SK-N-SH (cell line): ENCODE measurements around the gene GALM. TPM values are rescaled to one million over a fixed set of nuclear protein-coding genes. Genes with fewer than 3 reads are reported as not detected.

Experiments
- CTCF ChIA-PET: fragments of 300-600, 350-600 bp; formaldehyde crosslinking; extraction: SDS; loops from one replicate; lab custom pipeline; 2021; lab: Yijun Ruan, JAX
- POLR2A ChIA-PET: fragments of 350-600 bp; sonication (Branson Sonifier 250); formaldehyde crosslinking; extraction: SDS; loops from one replicate; lab custom pipeline; 2020; ENCODE audit warnings: antibody characterized with exemption, inconsistent platforms; lab: Yijun Ruan, JAX
- DNase-seq: peaks from one replicate; pipeline ENCODE4 v3.0.0; 2012
- H2AFZ ChIP-seq: fragments of 200-600 bp; sonication (generic); 2 replicates; pipeline ENCODE4 v1.8.1; 2016; ENCODE audit warnings: antibody characterized with exemption, mild to moderate bottlenecking, low read depth
- H3F3A ChIP-seq: fragments of 200-600 bp; sonication (generic); replicated peaks from 2 replicates; pipeline ENCODE3; 2016; ENCODE audit warnings: antibody characterized with exemption, mild to moderate bottlenecking; ENCODE audit not compliant: insufficient read depth
- H3K27ac ChIP-seq, 2 experiments: fragments of 200-500 bp in 1 of 2; fragments of 200-600 bp in 1 of 2; sonication (Bioruptor generic) in 1 of 2; sonication (generic), shearing (Covaris generic) in 1 of 2; 2 replicates each; pipeline versions ENCODE4 v1.5.1 to v1.6.1; 2014 to 2016; ENCODE audit warnings: low read depth in 2 of 2, inconsistent platforms in 1 of 2, low read length in 1 of 2, mild to moderate bottlenecking in 1 of 2, mixed read lengths in 1 of 2
- H3K27me3 ChIP-seq: fragments of 200-600 bp; sonication (generic), shearing (Covaris generic); 2 replicates; pipeline ENCODE4 v1.6.1; 2016; ENCODE audit warnings: mixed run types; ENCODE audit not compliant: insufficient read depth
- H3K36me3 ChIP-seq, 2 experiments: fragments of 200-500 bp in 1 of 2; fragments of 200-600 bp in 1 of 2; sonication (Bioruptor generic) in 1 of 2; sonication (generic) in 1 of 2; replicated peaks in 1 of 2; 2 replicates each; pipeline versions ENCODE3 to v1.5.1; 2014 to 2016; ENCODE audit warnings: low read length in 1 of 2, mild to moderate bottlenecking in 1 of 2; ENCODE audit not compliant: insufficient read depth in 2 of 2, control insufficient read depth in 1 of 2
- H3K4me1 ChIP-seq, 2 experiments: fragments of 200-500 bp in 1 of 2; fragments of 200-600 bp in 1 of 2; sonication (Bioruptor generic) in 1 of 2; sonication (generic), shearing (Covaris generic) in 1 of 2; 2 replicates each; pipeline versions ENCODE4 v1.5.1 to v1.6.1; 2014 to 2016; ENCODE audit warnings: low read depth in 1 of 2, low read length in 1 of 2, mixed run types in 1 of 2; ENCODE audit not compliant: insufficient read depth in 2 of 2, control insufficient read depth in 1 of 2
- H3K4me2 ChIP-seq: fragments of 200-600 bp; sonication (generic), shearing (Covaris generic); 2 replicates; pipeline ENCODE4 v1.6.1; 2017; ENCODE audit warnings: mixed run types
- H3K4me3 ChIP-seq, 2 experiments: fragments of 200-500 bp in 1 of 2; fragments of 200-600 bp in 1 of 2; sonication (Bioruptor generic) in 1 of 2; sonication (generic), shearing (Covaris generic) in 1 of 2; 2 replicates each; pipeline versions ENCODE4 v1.5.1 to v1.8.1; 2014 to 2016; ENCODE audit warnings: low read depth in 2 of 2, inconsistent platforms in 1 of 2, low read length in 1 of 2, mild to moderate bottlenecking in 1 of 2, mixed read lengths in 1 of 2, moderate library complexity in 1 of 2
- H3K79me2 ChIP-seq: fragments of 200-600 bp; sonication (generic); 2 replicates; pipeline ENCODE4 v1.8.1; 2017; ENCODE audit warnings: mild to moderate bottlenecking; ENCODE audit not compliant: insufficient read depth
- H3K9ac ChIP-seq: fragments of 200-600 bp; sonication (generic); 2 replicates; pipeline ENCODE4 v1.6.1; 2017; ENCODE audit warnings: mixed run types
- H3K9me2 ChIP-seq: fragments of 200-600 bp; sonication (generic); 2 replicates; pipeline ENCODE4 v1.6.1; 2017; ENCODE audit warnings: mixed run types
- H3K9me3 ChIP-seq: fragments of 200-600 bp; sonication (generic); 2 replicates; pipeline ENCODE4 v1.6.1; 2017; ENCODE audit warnings: mixed run types, mild to moderate bottlenecking, moderate library complexity
- H4K20me1 ChIP-seq: fragments of 200-600 bp; sonication (generic); 2 replicates; pipeline ENCODE4 v1.6.1; 2017; ENCODE audit warnings: mild to moderate bottlenecking, mixed run types; ENCODE audit not compliant: insufficient read depth
- CHD2 ChIP-seq: fragments of 150-350 bp; IDR thresholded peaks from 2 replicates; pipeline ENCODE4 v1.6.1; 2018; ENCODE audit warnings: low read length; ENCODE audit not compliant: partially characterized antibody
- CTCF ChIP-seq: fragments of 200-600 bp; sonication (generic); IDR thresholded peaks from 2 replicates; pipeline ENCODE4 v1.6.1; 2017; ENCODE audit warnings: antibody characterized with exemption, mild to moderate bottlenecking, moderate library complexity
- EP300 ChIP-seq, 2 experiments: IDR thresholded peaks; 2 replicates each; pipeline versions ENCODE4 v1.4.0 to v1.6.1; 2012; ENCODE audit warnings: borderline replicate concordance in 1 of 2, low read depth in 1 of 2, low read length in 1 of 2
- EZH2phosphoT487 ChIP-seq: fragments of 200-600 bp; sonication (generic); IDR thresholded peaks from 2 replicates; pipeline ENCODE4 v1.6.1; 2017; ENCODE audit warnings: low read depth, mixed run types, mild to moderate bottlenecking, antibody characterized with exemption, moderate library complexity, borderline replicate concordance
- FOXJ3 ChIP-seq: sonication (generic); formaldehyde crosslinking; IDR thresholded peaks from 2 replicates; pipeline ENCODE4 v1.5.1; 2020; ENCODE audit warnings: mild to moderate bottlenecking, missing genetic modification reagents
- GABPA ChIP-seq: IDR thresholded peaks from 2 replicates; pipeline ENCODE4 v1.4.0; 2012; ENCODE audit warnings: low read depth, mild to moderate bottlenecking
- GATA2 ChIP-seq: sonication (generic); formaldehyde crosslinking; IDR thresholded peaks from 2 replicates; pipeline ENCODE4 v1.5.0; 2020; ENCODE audit warnings: mild to moderate bottlenecking, missing genetic modification reagents
- JUND ChIP-seq: IDR thresholded peaks from 2 replicates; pipeline ENCODE4 v1.4.0; 2012
- MAX ChIP-seq: IDR thresholded peaks from 2 replicates; pipeline ENCODE4 v1.4.0; 2012; ENCODE audit warnings: low read depth
- MEF2A ChIP-seq: IDR thresholded peaks from 2 replicates; pipeline ENCODE4 v1.4.0; 2012; ENCODE audit warnings: low read depth, borderline replicate concordance
- NFIC ChIP-seq: IDR thresholded peaks from 2 replicates; pipeline ENCODE4 v1.4.0; 2012; ENCODE audit warnings: borderline replicate concordance
- NRF1 ChIP-seq: IDR thresholded peaks from 2 replicates; pipeline ENCODE4 v1.6.1; 2012; ENCODE audit warnings: low read depth, mild to moderate bottlenecking, low read length
- RAD21 ChIP-seq: IDR thresholded peaks from 2 replicates; pipeline ENCODE4 v1.6.1; 2012; ENCODE audit warnings: mild to moderate bottlenecking, low read length
- RFX5 ChIP-seq: IDR thresholded peaks from 2 replicates; pipeline ENCODE4 v1.6.1; 2012; ENCODE audit warnings: mild to moderate bottlenecking, improper control_type of control experiment, low read length
- SMC3 ChIP-seq: IDR thresholded peaks from 2 replicates; pipeline ENCODE4 v1.6.1; 2012; ENCODE audit warnings: low read depth, low read length, improper control_type of control experiment
- WGBS: methylation state at CpG from one replicate; pipeline ENCODE4 v1.1.6; 2017; ENCODE audit warnings: low lambda C conversion rate; 5-methylcytosine and 5-hydroxymethylcytosine counted together
- polyA plus RNA-seq, 3 experiments: library from polyadenylated mRNA; depleted of rRNA; stranded (reverse); fragments of >200 nt; gene quantifications; 2 replicates each; pipeline ENCODE4 v1.2.3, GENCODE V29; 2012
- TF ChIP-seq, protein P1 (sequence below): IDR thresholded peaks from 2 replicates; pipeline ENCODE4 v1.4.0; 2012; ENCODE audit warnings: low read depth, borderline replicate concordance
- TF ChIP-seq, protein P2 (sequence below): IDR thresholded peaks from 2 replicates; pipeline ENCODE4; 2012
- TF ChIP-seq, protein P3 (sequence below): IDR thresholded peaks from 2 replicates; pipeline ENCODE4 v1.6.1; 2012; ENCODE audit warnings: mild to moderate bottlenecking, low read depth, low read length, moderate library complexity

Gene GALM
- polyA plus RNA-seq, 1 of the 3 experiments (the other 2 are of a cell fraction), result 17.9 TPM

GRCh38 chr2:38754049-38754448 is 88.1 kb downstream of the GALM start:
- H3K27me3 ChIP-seq, result no peaks in the 10 kb centered on the region
- H2AFZ ChIP-seq, result peak overlapping the region; percentile 40
- H3K9me2 ChIP-seq, result no peaks in the 10 kb centered on the region
- H3K9ac ChIP-seq, result no peak overlapping the region
- H3K9me3 ChIP-seq, result no peaks in the 10 kb centered on the region
- H3F3A ChIP-seq, result peaks cover 8% of the 10 kb centered on the region
- H3K79me2 ChIP-seq, result peaks cover 21% of the 10 kb centered on the region
- no peak overlapping the region for H3K4me2 ChIP-seq
- no peak for TF ChIP-seq MAX
- TF ChIP-seq NFIC, result no peak
- TF ChIP-seq NRF1, result no peak
- no peak for TF ChIP-seq EP300 (IDR thresholded peaks at IDR 0.05; ENCODE audit: borderline replicate concordance in 1 of 2, low read depth in 1 of 2, low read length in 1 of 2)
- TF ChIP-seq SMC3, result no peak
- no peak for TF ChIP-seq RFX5
- H3K27ac ChIP-seq, result no peak overlapping the region
- peaks cover 11 to 14% of the 10 kb centered on the region in 2 experiments; a peak in 3 of 4 replicates for H3K4me1 ChIP-seq
- no peak overlapping the region for H3K4me3 ChIP-seq
- POLR2A ChIA-PET, result no interaction called here
- H4K20me1 ChIP-seq, result peaks cover 15% of the 10 kb centered on the region
- DNase-seq, result no peak
- H3K36me3 ChIP-seq, result peaks cover 10 to 11% of the 10 kb centered on the region in 2 experiments
- CTCF ChIA-PET, result interaction anchor here (0.6 to 0.9 kb wide), 3 partner anchors 14 to 151 kb away, joined by 3 to 4 read pairs (median 3); no protein-coding TSS in a partner anchor

GRCh38 chr2:38754506-38754905 is 88.6 kb downstream of the GALM start:
- TF ChIP-seq, protein P1, sequence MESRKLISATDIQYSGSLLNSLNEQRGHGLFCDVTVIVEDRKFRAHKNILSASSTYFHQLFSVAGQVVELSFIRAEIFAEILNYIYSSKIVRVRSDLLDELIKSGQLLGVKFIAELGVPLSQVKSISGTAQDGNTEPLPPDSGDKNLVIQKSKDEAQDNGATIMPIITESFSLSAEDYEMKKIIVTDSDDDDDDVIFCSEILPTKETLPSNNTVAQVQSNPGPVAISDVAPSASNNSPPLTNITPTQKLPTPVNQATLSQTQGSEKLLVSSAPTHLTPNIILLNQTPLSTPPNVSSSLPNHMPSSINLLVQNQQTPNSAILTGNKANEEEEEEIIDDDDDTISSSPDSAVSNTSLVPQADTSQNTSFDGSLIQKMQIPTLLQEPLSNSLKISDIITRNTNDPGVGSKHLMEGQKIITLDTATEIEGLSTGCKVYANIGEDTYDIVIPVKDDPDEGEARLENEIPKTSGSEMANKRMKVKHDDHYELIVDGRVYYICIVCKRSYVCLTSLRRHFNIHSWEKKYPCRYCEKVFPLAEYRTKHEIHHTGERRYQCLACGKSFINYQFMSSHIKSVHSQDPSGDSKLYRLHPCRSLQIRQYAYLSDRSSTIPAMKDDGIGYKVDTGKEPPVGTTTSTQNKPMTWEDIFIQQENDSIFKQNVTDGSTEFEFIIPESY, result no peak
- TF ChIP-seq CHD2 (no peak), MEF2A (no peak), MAX (no peak), GATA2 (CRISPR knock-in tag) (no peak), EZH2phosphoT487 (no peak), GABPA (no peak), CTCF (no peak), RAD21 (no peak), JUND (no peak), FOXJ3 (CRISPR knock-in tag) (no peak)
- TF ChIP-seq, protein P2, sequence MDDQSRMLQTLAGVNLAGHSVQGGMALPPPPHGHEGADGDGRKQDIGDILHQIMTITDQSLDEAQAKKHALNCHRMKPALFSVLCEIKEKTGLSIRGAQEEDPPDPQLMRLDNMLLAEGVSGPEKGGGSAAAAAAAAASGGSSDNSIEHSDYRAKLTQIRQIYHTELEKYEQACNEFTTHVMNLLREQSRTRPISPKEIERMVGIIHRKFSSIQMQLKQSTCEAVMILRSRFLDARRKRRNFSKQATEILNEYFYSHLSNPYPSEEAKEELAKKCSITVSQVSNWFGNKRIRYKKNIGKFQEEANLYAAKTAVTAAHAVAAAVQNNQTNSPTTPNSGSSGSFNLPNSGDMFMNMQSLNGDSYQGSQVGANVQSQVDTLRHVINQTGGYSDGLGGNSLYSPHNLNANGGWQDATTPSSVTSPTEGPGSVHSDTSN, result no peak
- TF ChIP-seq, protein P3, sequence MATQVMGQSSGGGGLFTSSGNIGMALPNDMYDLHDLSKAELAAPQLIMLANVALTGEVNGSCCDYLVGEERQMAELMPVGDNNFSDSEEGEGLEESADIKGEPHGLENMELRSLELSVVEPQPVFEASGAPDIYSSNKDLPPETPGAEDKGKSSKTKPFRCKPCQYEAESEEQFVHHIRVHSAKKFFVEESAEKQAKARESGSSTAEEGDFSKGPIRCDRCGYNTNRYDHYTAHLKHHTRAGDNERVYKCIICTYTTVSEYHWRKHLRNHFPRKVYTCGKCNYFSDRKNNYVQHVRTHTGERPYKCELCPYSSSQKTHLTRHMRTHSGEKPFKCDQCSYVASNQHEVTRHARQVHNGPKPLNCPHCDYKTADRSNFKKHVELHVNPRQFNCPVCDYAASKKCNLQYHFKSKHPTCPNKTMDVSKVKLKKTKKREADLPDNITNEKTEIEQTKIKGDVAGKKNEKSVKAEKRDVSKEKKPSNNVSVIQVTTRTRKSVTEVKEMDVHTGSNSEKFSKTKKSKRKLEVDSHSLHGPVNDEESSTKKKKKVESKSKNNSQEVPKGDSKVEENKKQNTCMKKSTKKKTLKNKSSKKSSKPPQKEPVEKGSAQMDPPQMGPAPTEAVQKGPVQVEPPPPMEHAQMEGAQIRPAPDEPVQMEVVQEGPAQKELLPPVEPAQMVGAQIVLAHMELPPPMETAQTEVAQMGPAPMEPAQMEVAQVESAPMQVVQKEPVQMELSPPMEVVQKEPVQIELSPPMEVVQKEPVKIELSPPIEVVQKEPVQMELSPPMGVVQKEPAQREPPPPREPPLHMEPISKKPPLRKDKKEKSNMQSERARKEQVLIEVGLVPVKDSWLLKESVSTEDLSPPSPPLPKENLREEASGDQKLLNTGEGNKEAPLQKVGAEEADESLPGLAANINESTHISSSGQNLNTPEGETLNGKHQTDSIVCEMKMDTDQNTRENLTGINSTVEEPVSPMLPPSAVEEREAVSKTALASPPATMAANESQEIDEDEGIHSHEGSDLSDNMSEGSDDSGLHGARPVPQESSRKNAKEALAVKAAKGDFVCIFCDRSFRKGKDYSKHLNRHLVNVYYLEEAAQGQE, result no peak
- no peak for DNase-seq
- Histone ChIP-seq H3K79me2 (peaks cover 16% of the 10 kb centered on the region), H3K27ac (no peak overlapping the region), H3K36me3 (peaks cover 6% of the 10 kb centered on the region in 2 experiments), H3K9me3 (no peaks in the 10 kb centered on the region), H3K4me1 (peaks cover 8 to 10% of the 10 kb centered on the region in 2 experiments; a peak in 2 of 4 replicates), H3K9me2 (no peaks in the 10 kb centered on the region), H3K9ac (no peak overlapping the region), H3K4me3 (no peak overlapping the region), H4K20me1 (peaks cover 11% of the 10 kb centered on the region), H2AFZ (peak overlapping the region; percentile 40; the same call in 1 of the 2 replicates), H3K4me2 (no peak overlapping the region), H3K27me3 (no peaks in the 10 kb centered on the region), H3F3A (peaks cover 8% of the 10 kb centered on the region)
- WGBS, result 76% methylated on average over 3 of the region's 3 CpGs
- CTCF ChIA-PET, result interaction anchor here (0.9 kb wide), 1 partner anchor 14 kb away, joined by 4 read pairs; no protein-coding TSS in a partner anchor
- POLR2A ChIA-PET, result no interaction called here
